ENCODE data around the gene RTCB. TPM values are rescaled to one million over a fixed set of nuclear protein-coding genes. Genes with fewer than 3 reads are reported as not detected.
"Not testable (repeated sequence)": the region's sequence is repeated elsewhere in the genome, so short reads cannot be mapped to it uniquely, and the experiment has no call there.

The RTCB gene
- total and polyA plus RNA-seq, 2 experiments from 2014 or later: 52.5 to 99.0 TPM

DNA sequence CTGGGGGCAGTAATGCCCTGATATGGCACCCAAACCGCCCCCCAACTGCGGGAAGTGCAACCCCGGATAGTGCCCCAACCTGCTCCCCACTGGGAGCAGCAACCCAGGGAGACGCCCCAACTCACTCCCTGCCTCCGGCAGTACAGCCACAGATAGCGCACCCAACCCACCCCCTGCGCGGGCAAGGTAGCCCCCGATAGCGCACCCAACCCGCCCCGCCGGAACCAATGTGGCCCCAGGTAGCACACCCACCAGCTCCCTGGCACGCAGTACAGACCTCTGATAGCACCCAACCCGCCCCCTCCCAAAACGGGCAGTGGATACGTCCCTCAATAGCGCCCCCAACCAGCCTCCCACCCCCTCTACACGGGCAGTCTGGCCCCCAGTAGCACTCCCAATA, 58.2 kb downstream of the RTCB start:
- Histone ChIP-seq H4K20me1 (replicated peaks; ENCODE audit: insufficient read depth) (no peaks in the 10 kb centered on the region), H3K27ac (ENCODE audit: low read depth) (no peak overlapping the region), H2AFZ (no peak overlapping the region), H3F3A (replicated peaks; ENCODE audit: low read depth) (no peaks in the 10 kb centered on the region), H3K4me3 (no peak overlapping the region), H3K4me1 (ENCODE audit: insufficient read depth) (no peaks in the 10 kb centered on the region), H3K4me2 (no peak overlapping the region), H3K79me2 (replicated peaks; ENCODE audit: insufficient read depth) (no peaks in the 10 kb centered on the region), H3K9me2 (ENCODE audit: insufficient read depth) (no peaks in the 10 kb centered on the region), H3K27me3 (ENCODE audit: insufficient read depth) (no peaks in the 10 kb centered on the region), H3K36me3 (ENCODE audit: insufficient read depth) (no peaks in the 10 kb centered on the region)
- H3K27ac Mint-ChIP-seq: no peak overlapping the region
- H3K36me3 Mint-ChIP-seq (ENCODE audit: low read depth): peaks cover 4% of the 10 kb centered on the region
- ATAC-seq (no peak), DNase-seq (ENCODE audit: low spot score) (no peak)
- peaks cover 12% of the 10 kb centered on the region for H3K27me3 Mint-ChIP-seq (ENCODE audit: insufficient read depth, low read depth, poor library complexity)
- peaks cover 3% of the 10 kb centered on the region; the same call in 2 of the 3 replicates for H3K9me3 Mint-ChIP-seq
- no peak overlapping the region for H3K4me3 Mint-ChIP-seq
- no peak for TF ChIP-seq STAT1 (IDR thresholded peaks at IDR 0.05; ENCODE audit: unreplicated experiment)
- peaks cover 18% of the 10 kb centered on the region for H3K4me1 Mint-ChIP-seq

- no peaks in the 10 kb centered on the region for H3K79me2 ChIP-seq (replicated peaks; ENCODE audit: insufficient read depth)
- H3F3A ChIP-seq (replicated peaks; ENCODE audit: low read depth): no peaks in the 10 kb centered on the region
- ATAC-seq: peak; percentile 32; the same call in 2 of the 3 replicates
- Mint-ChIP-seq H3K9me3 (peaks cover 3% of the 10 kb centered on the region; the same call in 2 of the 3 replicates), H3K27me3 (ENCODE audit: insufficient read depth, low read depth, poor library complexity) (peaks cover 12% of the 10 kb centered on the region), H3K4me1 (peaks cover 18% of the 10 kb centered on the region), H3K4me3 (no peak overlapping the region), H3K36me3 (ENCODE audit: low read depth) (peaks cover 4% of the 10 kb centered on the region), H3K27ac (no peak overlapping the region)
- no peaks in the 10 kb centered on the region for H3K27me3 ChIP-seq (ENCODE audit: insufficient read depth)
- H3K9me2 ChIP-seq (ENCODE audit: insufficient read depth): no peaks in the 10 kb centered on the region
- H3K4me2 ChIP-seq: no peak overlapping the region
- H3K4me3 ChIP-seq: no peak overlapping the region
- no peaks in the 10 kb centered on the region for H3K4me1 ChIP-seq (ENCODE audit: insufficient read depth)
- H3K27ac ChIP-seq (ENCODE audit: low read depth): no peak overlapping the region
- H3K36me3 ChIP-seq (ENCODE audit: insufficient read depth): no peaks in the 10 kb centered on the region
- peak in 1 of 2 experiments; percentile 36; a peak in 2 of 4 replicates for TF ChIP-seq CTCF (conservative IDR thresholded peaks at IDR 0.05; ENCODE audit: low read depth in 2 of 2)
- TF ChIP-seq, protein P1, sequence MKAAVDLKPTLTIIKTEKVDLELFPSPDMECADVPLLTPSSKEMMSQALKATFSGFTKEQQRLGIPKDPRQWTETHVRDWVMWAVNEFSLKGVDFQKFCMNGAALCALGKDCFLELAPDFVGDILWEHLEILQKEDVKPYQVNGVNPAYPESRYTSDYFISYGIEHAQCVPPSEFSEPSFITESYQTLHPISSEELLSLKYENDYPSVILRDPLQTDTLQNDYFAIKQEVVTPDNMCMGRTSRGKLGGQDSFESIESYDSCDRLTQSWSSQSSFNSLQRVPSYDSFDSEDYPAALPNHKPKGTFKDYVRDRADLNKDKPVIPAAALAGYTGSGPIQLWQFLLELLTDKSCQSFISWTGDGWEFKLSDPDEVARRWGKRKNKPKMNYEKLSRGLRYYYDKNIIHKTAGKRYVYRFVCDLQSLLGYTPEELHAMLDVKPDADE (IDR thresholded peaks at IDR 0.05): no peak
- DNase-seq (ENCODE audit: low spot score): peak; percentile 50
- H4K20me1 ChIP-seq (replicated peaks; ENCODE audit: insufficient read depth): no peaks in the 10 kb centered on the region
- H2AFZ ChIP-seq: peak overlapping the region; percentile 74
These were observed 58.8 kb downstream of the RTCB start for GRCh38 chr22:32353292-32353691.

DNA sequence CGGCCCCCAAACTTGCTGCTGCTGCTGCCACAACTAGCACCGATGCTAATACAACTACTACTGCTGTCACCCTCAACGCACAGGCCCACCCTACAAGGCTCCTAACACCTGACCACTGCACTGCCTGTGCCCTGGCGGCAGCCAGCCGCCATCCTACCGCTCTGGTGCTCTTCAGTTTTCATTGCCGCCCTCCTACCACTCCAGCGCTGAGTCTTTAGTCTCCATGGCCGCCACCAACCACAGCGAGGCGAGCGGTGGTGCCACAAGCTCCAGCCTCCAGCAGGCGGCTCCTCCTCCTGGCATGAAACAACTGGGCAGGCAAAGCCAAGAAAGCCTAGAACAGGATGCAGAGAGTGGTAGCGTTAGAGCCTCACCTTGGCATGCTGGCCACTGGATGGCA, 59.4 kb downstream of the RTCB start:
- no peak overlapping the region for H3K27ac Mint-ChIP-seq

GRCh38 chr22:32351875-32352274, 60.2 kb downstream of the RTCB start:
- H3K4me3 ChIP-seq; ATAC-seq; H3F3A ChIP-seq (replicated peaks; ENCODE audit: low read depth); H3K9me2 ChIP-seq (ENCODE audit: insufficient read depth); H3K4me1 ChIP-seq (ENCODE audit: insufficient read depth); H3K27ac ChIP-seq (ENCODE audit: low read depth); H3K9me3 Mint-ChIP-seq; H3K4me2 ChIP-seq; H3K79me2 ChIP-seq (replicated peaks; ENCODE audit: insufficient read depth); H3K36me3 ChIP-seq (ENCODE audit: insufficient read depth); H4K20me1 ChIP-seq (replicated peaks; ENCODE audit: insufficient read depth); H3K36me3 Mint-ChIP-seq (ENCODE audit: low read depth); H3K27ac Mint-ChIP-seq; H2AFZ ChIP-seq; DNase-seq (ENCODE audit: low spot score); H3K4me3 Mint-ChIP-seq; H3K27me3 ChIP-seq (ENCODE audit: insufficient read depth): not testable (repeated sequence)
- peaks cover 12% of the 10 kb centered on the region for H3K27me3 Mint-ChIP-seq (ENCODE audit: insufficient read depth, low read depth, poor library complexity)
- H3K4me1 Mint-ChIP-seq: peaks cover 18% of the 10 kb centered on the region

More for the DNA sequence above, 59.4 kb downstream of the RTCB start:
- no peaks in the 10 kb centered on the region for H3F3A ChIP-seq (replicated peaks; ENCODE audit: low read depth)
- no peaks in the 10 kb centered on the region for H3K36me3 ChIP-seq (ENCODE audit: insufficient read depth)
- ATAC-seq (peak; percentile 25; the same call in 2 of the 3 replicates), DNase-seq (ENCODE audit: low spot score) (peak; percentile 31)
- H3K27me3 Mint-ChIP-seq (ENCODE audit: insufficient read depth, low read depth, poor library complexity): peaks cover 12% of the 10 kb centered on the region
- H3K4me2 ChIP-seq: no peak overlapping the region
- no peaks in the 10 kb centered on the region for H3K9me2 ChIP-seq (ENCODE audit: insufficient read depth)
- no peaks in the 10 kb centered on the region for H3K27me3 ChIP-seq (ENCODE audit: insufficient read depth)
- H3K9me3 Mint-ChIP-seq: peaks cover 3% of the 10 kb centered on the region; the same call in 2 of the 3 replicates
- no peak overlapping the region for H3K27ac ChIP-seq (ENCODE audit: low read depth)
- peak overlapping the region; percentile 74 for H2AFZ ChIP-seq
- H3K4me3 Mint-ChIP-seq: no peak overlapping the region
- peaks cover 4% of the 10 kb centered on the region for H3K36me3 Mint-ChIP-seq (ENCODE audit: low read depth)
- no peaks in the 10 kb centered on the region for H3K4me1 ChIP-seq (ENCODE audit: insufficient read depth)
- no peak overlapping the region for H3K4me3 ChIP-seq
- peaks cover 18% of the 10 kb centered on the region for H3K4me1 Mint-ChIP-seq
- no peaks in the 10 kb centered on the region for H3K79me2 ChIP-seq (replicated peaks; ENCODE audit: insufficient read depth)
- TF ChIP-seq NANOG (IDR thresholded peaks at IDR 0.05; ENCODE audit: borderline replicate concordance) (no peak), CTCF (conservative IDR thresholded peaks at IDR 0.05; ENCODE audit: low read depth in 2 of 2) (0 out of 4 replicates have a peak, but pooled peaks of 1 of the 2 experiments have one; percentile 7)
- H4K20me1 ChIP-seq (replicated peaks; ENCODE audit: insufficient read depth): no peaks in the 10 kb centered on the region
